ENCODE results near the gene LAGE3. TPM values are rescaled to one million over a fixed set of nuclear protein-coding genes. Genes with fewer than 3 reads are reported as not detected.
A peak's percentile ranks its signal among the peaks of the same experiment; 100 is the strongest.

Gene LAGE3
- total and polyA plus RNA-seq, 3 experiments from 2014 or later: 51.2 to 74.6 (median 72.5) TPM

DNA sequence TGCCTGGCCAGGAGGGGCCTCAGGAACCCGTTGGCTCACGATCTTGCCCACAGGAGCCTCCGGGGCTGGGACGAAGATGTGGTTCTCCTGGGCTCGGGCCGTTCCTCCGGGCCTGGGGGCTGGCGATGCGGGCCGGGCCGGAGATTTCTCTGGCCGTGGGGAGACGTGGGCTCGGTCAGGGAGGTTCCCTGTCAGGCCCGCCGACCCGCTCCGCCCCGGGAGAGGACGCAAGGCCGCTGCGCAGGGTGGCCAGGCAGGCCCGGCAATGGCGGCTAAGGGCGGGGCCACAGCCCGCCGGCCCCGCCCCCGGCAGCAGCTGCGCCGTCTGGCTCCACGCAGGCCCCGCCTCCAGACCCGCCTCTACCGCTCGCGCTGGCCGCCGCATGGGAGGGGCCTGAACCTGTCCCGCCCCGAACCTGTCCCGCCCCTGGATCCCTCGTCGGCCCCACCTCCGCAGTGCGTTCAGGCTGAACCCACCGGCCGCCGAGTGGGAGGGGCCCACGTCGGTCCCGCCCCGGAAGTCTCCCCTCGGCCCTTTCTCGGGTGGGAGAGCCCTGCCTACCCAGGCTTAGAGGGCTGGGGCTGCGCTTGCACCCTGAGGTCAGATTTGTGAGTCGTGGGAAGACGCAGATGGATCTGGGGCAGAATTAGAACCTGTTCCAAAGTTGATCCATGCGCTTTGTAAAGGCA is 37.0 kb upstream of the LAGE3 start, which contains the start of gene FAM3A:
FAM3A (minus strand) TSS at position 267 of the 690 bp plus-strand sequence. CDS start 460 bp downstream, outside the sequence.
- CTCF ChIA-PET: interaction anchor here (1.2 to 1.4 kb wide), 3 partner anchors 11 to 117 kb away, joined by 3 to 4 read pairs (median 3); no protein-coding TSS in a partner anchor
- Histone ChIP-seq H3K4me1 (ENCODE audit: insufficient read depth, low read length) (peaks cover 25% of the 10 kb centered on the region), H3K27ac (ENCODE audit: low read depth, low read length) (peak within 1 kb of the TSS; percentile 67), H3K4me3 (ENCODE audit: low read length) (peak within 1 kb of the TSS; percentile 67), H3K9me3 (ENCODE audit: low read length) (no peaks in the 10 kb centered on the region), H3K27me3 (ENCODE audit: insufficient read depth, low read length, poor library complexity, severe bottlenecking) (no peaks in the 10 kb centered on the region), H3K36me3 (ENCODE audit: insufficient read depth, low read length) (no peaks in the 10 kb centered on the region)
- Mint-ChIP-seq H3K4me3 (peak within 1 kb of the TSS; percentile 80 to 91 (median 86)), H3K4me1 (peaks cover 19 to 32% (median 23%) of the 10 kb centered on the region in 3 donors), H3K27ac (peak within 1 kb of the TSS; percentile 87 to 97 (median 92)), H3K27me3 (peaks cover 0 to 3% of the 10 kb centered on the region in 2 donors), H3K9me3 (no peaks in the 10 kb centered on the region), H3K36me3 (peaks cover 0 to 3% (median 0%) of the 10 kb centered on the region in 3 donors)
- peak; percentile 88 to 95 (median 89) for DNase-seq
- POLR2A ChIA-PET: interaction anchor here (0.6 to 2.6 kb wide), 6 partner anchors 10 to 588 kb away, joined by 3 to 16 read pairs (median 3); partner anchors contain the start of gene SLC10A3

DNA sequence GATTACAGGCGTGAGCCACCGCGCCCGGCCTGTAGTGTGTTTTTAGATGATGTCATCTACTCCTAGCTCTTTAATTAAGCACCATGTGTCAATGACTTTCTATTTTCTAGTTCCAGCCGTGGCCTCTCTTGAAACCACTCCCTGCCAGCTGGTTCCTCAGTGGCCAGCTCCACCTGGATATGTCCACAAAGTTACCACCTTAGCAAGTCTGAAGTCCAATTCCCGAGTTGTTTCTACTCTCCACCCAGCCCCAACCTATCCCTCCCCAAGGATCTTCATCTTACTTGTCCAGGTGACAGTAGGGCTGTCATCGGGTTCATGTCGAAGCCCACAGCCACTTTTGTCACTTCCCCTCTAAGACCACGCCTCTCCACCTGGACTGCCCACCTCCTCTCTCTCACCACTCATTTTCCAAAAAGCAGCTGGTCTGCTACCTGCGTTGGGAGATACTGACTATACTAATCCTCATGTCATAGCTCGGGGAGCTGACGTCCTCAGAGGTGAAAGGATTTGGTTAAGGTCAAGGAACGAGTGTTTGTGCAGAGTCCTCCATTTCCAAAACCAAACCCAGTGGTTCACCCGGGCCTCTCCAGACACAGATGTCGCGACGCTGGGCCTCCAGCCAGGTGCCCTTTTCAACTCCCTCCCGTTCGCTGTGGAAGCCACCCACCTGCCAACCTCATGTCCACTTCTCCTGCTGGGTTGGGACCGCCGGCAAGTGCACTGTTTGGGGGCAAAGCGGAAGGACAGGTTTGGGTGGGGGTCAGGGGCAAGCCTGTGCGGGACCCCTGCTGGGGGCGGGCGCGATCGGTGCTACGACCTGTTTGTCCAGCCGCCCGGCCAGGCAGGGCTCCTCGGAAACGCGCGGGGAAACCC is 36.2 kb upstream of the LAGE3 start:
- Histone ChIP-seq H3K4me1 (ENCODE audit: insufficient read depth, low read length) (peaks cover 27% of the 10 kb centered on the region), H3K4me3 (ENCODE audit: low read length) (peak overlapping the region; percentile 56), H3K27me3 (ENCODE audit: insufficient read depth, low read length, poor library complexity, severe bottlenecking) (no peaks in the 10 kb centered on the region), H3K36me3 (ENCODE audit: insufficient read depth, low read length) (no peaks in the 10 kb centered on the region), H3K27ac (ENCODE audit: low read depth, low read length) (peak overlapping the region; percentile 67), H3K9me3 (ENCODE audit: low read length) (no peaks in the 10 kb centered on the region)
- POLR2A ChIA-PET: interaction anchor here (2.6 kb wide), 1 partner anchor 25 kb away, joined by 16 read pairs; the partner anchor contains the start of gene SLC10A3
- H3K9me3 Mint-ChIP-seq: no peaks in the 10 kb centered on the region
- H3K27me3 Mint-ChIP-seq: peaks cover 0 to 3% of the 10 kb centered on the region in 2 donors
- DNase-seq: peak in 1 of 5 donors; percentile 49
- CTCF ChIA-PET: interaction anchor here (1.2 to 1.4 kb wide), 2 partner anchors 12 to 23 kb away, joined by 3 to 4 read pairs; no protein-coding TSS in a partner anchor
- peak overlapping the region; percentile 72 to 90 (median 84) for H3K4me3 Mint-ChIP-seq
- H3K27ac Mint-ChIP-seq: peak overlapping the region; percentile 87 to 97 (median 92)
- peaks cover 0 to 6% (median 2%) of the 10 kb centered on the region in 3 donors for H3K36me3 Mint-ChIP-seq
- peaks cover 23 to 36% (median 28%) of the 10 kb centered on the region in 3 donors for H3K4me1 Mint-ChIP-seq

DNA sequence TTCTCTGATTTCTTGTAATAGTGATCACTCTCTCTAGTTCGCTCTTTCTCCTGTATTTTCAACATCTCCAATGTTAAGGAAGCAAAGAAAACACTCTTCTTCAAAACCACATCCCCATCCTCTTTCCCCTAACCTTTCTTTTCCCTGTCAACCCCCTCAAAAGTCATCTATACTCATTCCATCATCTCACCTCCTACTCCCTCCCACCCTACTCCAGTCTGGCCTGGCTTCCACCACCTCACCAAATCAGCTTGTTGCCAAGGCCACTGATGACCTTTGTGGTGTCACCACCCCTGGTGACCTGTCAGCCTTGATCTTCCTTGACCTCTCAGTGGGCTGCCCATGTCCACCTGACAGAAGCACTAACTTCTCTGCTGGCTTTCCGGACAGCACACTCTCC is 34.6 kb upstream of the LAGE3 start:
- H3K36me3 ChIP-seq (ENCODE audit: insufficient read depth, low read length): no peaks in the 10 kb centered on the region
- no peak overlapping the region for H3K4me3 ChIP-seq (ENCODE audit: low read length)
- DNase-seq: no peak
- no peaks in the 10 kb centered on the region for H3K27me3 ChIP-seq (ENCODE audit: insufficient read depth, low read length, poor library complexity, severe bottlenecking)
- H3K4me1 ChIP-seq (ENCODE audit: insufficient read depth, low read length): peaks cover 27% of the 10 kb centered on the region
- H3K9me3 ChIP-seq (ENCODE audit: low read length): no peaks in the 10 kb centered on the region
- Mint-ChIP-seq H3K27ac (peak overlapping the region in 7 of 8 donors; percentile 3 to 71 (median 43)), H3K36me3 (peaks cover 6 to 18% (median 7%) of the 10 kb centered on the region in 3 donors), H3K4me3 (peak overlapping the region in 3 of 7 donors; percentile 22 to 74 (median 37)), H3K27me3 (no peaks in the 10 kb centered on the region), H3K9me3 (no peaks in the 10 kb centered on the region), H3K4me1 (peaks cover 23 to 36% (median 28%) of the 10 kb centered on the region in 3 donors)
- no peak overlapping the region for H3K27ac ChIP-seq (ENCODE audit: low read depth, low read length)
- ChIA-PET CTCF (no interaction called here), POLR2A (no interaction called here)

DNA sequence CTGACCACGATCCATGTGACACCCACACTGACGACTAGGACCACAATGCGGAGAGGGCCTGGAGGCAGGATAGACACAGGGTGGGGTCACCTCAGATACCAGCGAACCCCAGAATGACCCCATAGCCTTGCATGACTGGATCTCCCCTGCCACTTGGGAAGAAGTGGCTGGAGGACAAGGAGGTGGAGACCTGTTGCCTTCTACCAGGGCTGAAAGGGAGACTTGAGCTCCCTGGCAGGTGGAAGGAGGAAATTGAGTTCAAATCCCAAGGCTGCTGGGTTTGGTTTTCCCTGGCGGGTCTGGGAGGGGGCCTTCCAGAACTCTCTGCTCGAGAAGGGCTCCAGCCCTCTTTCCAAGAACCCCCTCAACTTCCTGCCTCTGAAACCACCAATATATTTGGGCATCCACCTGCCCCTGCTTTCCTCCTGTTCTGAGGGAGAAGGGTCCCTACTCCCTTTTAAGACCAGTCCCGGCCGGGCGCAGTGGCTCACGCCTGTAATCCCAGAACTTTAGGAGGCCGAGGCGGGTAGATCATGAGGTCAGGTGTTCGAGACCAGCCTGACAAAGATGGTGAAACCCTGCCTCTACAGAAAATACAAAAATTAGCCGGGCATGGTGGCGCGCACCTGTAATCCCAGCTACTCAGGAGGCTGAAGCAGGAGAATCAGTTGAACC is 33.9 kb upstream of the LAGE3 start:
- Mint-ChIP-seq H3K4me3 (peak overlapping the region in 1 of 7 donors; percentile 66), H3K27me3 (no peaks in the 10 kb centered on the region), H3K36me3 (peaks cover 6 to 22% (median 9%) of the 10 kb centered on the region in 3 donors), H3K4me1 (peaks cover 23 to 36% (median 28%) of the 10 kb centered on the region in 3 donors), H3K27ac (peak overlapping the region in 2 of 8 donors; percentile 17 to 36), H3K9me3 (peaks cover 0 to 2% (median 0%) of the 10 kb centered on the region in 5 donors)
- Histone ChIP-seq H3K4me3 (ENCODE audit: low read length) (no peak overlapping the region), H3K27me3 (ENCODE audit: insufficient read depth, low read length, poor library complexity, severe bottlenecking) (no peaks in the 10 kb centered on the region), H3K27ac (ENCODE audit: low read depth, low read length) (no peak overlapping the region), H3K36me3 (ENCODE audit: insufficient read depth, low read length) (no peaks in the 10 kb centered on the region), H3K9me3 (ENCODE audit: low read length) (no peaks in the 10 kb centered on the region), H3K4me1 (ENCODE audit: insufficient read depth, low read length) (peaks cover 27% of the 10 kb centered on the region)
- DNase-seq: no peak
- ChIA-PET CTCF (interaction anchor here (1.2 kb wide), 1 partner anchor 14 kb away, joined by 3 read pairs; no protein-coding TSS in a partner anchor), POLR2A (no interaction called here)

DNA sequence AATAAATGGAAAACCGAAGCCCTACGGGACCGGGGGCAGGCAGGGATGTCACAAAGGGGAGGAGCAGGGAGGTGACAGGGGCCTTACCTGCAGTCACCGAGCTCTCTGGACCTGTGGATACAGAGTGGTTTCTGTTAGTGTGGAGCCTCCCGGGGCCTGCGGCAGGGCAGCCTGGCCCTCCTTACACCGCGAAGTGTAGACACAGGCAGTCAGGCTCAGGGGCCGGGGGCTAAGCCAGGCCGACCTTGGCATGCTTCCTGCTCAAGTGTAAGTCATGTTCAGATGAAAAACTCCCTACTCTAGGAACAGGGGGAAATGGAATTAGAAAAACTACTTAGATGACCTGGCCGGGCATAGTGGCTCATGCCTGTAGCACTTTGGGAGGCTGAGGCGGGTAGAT is 32.7 kb upstream of the LAGE3 start:
- POLR2A ChIA-PET: interaction anchor here (0.5 kb wide), 1 partner anchor 9 kb away, joined by 8 read pairs; no protein-coding TSS in a partner anchor
- Histone ChIP-seq H3K4me3 (ENCODE audit: low read length) (no peak overlapping the region), H3K27me3 (ENCODE audit: insufficient read depth, low read length, poor library complexity, severe bottlenecking) (no peaks in the 10 kb centered on the region), H3K9me3 (ENCODE audit: low read length) (no peaks in the 10 kb centered on the region), H3K4me1 (ENCODE audit: insufficient read depth, low read length) (peaks cover 23% of the 10 kb centered on the region), H3K27ac (ENCODE audit: low read depth, low read length) (peak overlapping the region; percentile 51), H3K36me3 (ENCODE audit: insufficient read depth, low read length) (no peaks in the 10 kb centered on the region)
- no peak for DNase-seq
- Mint-ChIP-seq H3K4me3 (peak overlapping the region in 3 of 7 donors; percentile 15 to 59 (median 31)), H3K27me3 (no peaks in the 10 kb centered on the region), H3K4me1 (peaks cover 23 to 34% (median 28%) of the 10 kb centered on the region in 3 donors), H3K27ac (peak overlapping the region; percentile 40 to 88 (median 77)), H3K36me3 (peaks cover 6 to 24% (median 9%) of the 10 kb centered on the region in 3 donors), H3K9me3 (peaks cover 0 to 2% (median 0%) of the 10 kb centered on the region in 5 donors)
- CTCF ChIA-PET: interaction anchor here (0.6 to 1.2 kb wide), 2 partner anchors 15 to 541 kb away, joined by 3 read pairs; partner anchors contain the start of gene HCFC1

DNA sequence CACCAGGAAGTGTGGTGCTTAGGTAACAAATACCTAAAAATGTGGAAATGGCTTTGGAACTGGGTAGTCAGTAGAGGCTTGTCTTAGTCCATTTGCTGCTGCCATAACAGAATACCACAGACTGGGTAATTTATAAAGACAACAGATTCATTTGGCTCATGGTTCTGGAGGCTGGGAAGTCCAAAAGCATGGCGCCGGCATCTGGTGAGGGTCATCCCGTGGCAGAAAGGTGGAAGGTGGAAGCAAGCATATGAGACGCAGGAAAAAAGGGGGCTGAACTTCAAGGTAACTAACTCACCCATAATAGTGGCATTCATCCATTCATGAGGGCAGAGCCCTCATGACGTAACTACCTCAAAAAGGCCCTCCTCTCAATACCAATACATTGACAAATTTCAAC is 30.4 kb upstream of the LAGE3 start:
- H3K27me3 Mint-ChIP-seq: peaks cover 0 to 1% of the 10 kb centered on the region in 2 donors
- H3K36me3 Mint-ChIP-seq: peaks cover 6 to 35% (median 9%) of the 10 kb centered on the region in 3 donors
- H3K4me1 Mint-ChIP-seq: peaks cover 13 to 23% (median 22%) of the 10 kb centered on the region in 3 donors
- ChIA-PET CTCF (no interaction called here), POLR2A (no interaction called here)
- peaks cover 13% of the 10 kb centered on the region for H3K4me1 ChIP-seq (ENCODE audit: insufficient read depth, low read length)
- no peak overlapping the region for H3K4me3 ChIP-seq (ENCODE audit: low read length)
- no peak overlapping the region for H3K27ac ChIP-seq (ENCODE audit: low read depth, low read length)
- H3K4me3 Mint-ChIP-seq: no peak overlapping the region
- no peak for DNase-seq
- H3K9me3 Mint-ChIP-seq: peaks cover 0 to 2% (median 0%) of the 10 kb centered on the region in 5 donors
- no peaks in the 10 kb centered on the region for H3K9me3 ChIP-seq (ENCODE audit: low read length)
- no peaks in the 10 kb centered on the region for H3K27me3 ChIP-seq (ENCODE audit: insufficient read depth, low read length, poor library complexity, severe bottlenecking)
- peaks cover 4% of the 10 kb centered on the region for H3K36me3 ChIP-seq (ENCODE audit: insufficient read depth, low read length)
- peak overlapping the region in 1 of 8 donors; percentile 52 for H3K27ac Mint-ChIP-seq

DNA sequence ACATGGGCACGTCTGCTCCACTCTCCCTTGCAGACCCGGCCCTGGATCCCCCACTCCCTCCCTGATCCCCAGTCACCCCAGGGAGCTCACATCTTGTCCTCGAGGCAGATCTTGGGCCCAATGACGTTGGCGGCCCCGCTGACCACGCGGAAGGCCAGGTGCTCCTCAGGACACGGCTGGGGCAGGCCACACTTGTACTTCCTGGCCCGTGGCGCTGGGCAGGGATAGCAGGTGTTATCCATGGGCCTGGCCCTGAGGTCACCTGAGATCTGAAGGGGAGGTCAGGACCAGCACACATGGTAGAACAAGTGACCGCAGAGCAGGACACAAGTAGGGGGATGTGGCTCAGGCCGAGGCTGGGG is 29.3 kb upstream of the LAGE3 start:
- peaks cover 0 to 1% of the 10 kb centered on the region in 2 donors for H3K27me3 Mint-ChIP-seq
- POLR2A ChIA-PET: interaction anchor here (0.6 kb wide), 1 partner anchor 13 kb away, joined by 4 read pairs; no protein-coding TSS in a partner anchor

More for the DNA sequence above, 29.3 kb upstream of the LAGE3 start:
- peaks cover 4% of the 10 kb centered on the region for H3K36me3 ChIP-seq (ENCODE audit: insufficient read depth, low read length)
- no peak for DNase-seq
- H3K27ac Mint-ChIP-seq: peak overlapping the region in 2 of 8 donors; percentile 54 to 66
- H3K4me3 Mint-ChIP-seq: no peak overlapping the region
- H3K4me1 ChIP-seq (ENCODE audit: insufficient read depth, low read length): peaks cover 10% of the 10 kb centered on the region
- no peak overlapping the region for H3K27ac ChIP-seq (ENCODE audit: low read depth, low read length)
- no peaks in the 10 kb centered on the region for H3K27me3 ChIP-seq (ENCODE audit: insufficient read depth, low read length, poor library complexity, severe bottlenecking)
- peaks cover 12 to 16% (median 14%) of the 10 kb centered on the region in 3 donors for H3K4me1 Mint-ChIP-seq
- H3K9me3 ChIP-seq (ENCODE audit: low read length): no peaks in the 10 kb centered on the region
- peaks cover 0 to 2% (median 0%) of the 10 kb centered on the region in 5 donors for H3K9me3 Mint-ChIP-seq
- H3K36me3 Mint-ChIP-seq: peaks cover 6 to 32% (median 9%) of the 10 kb centered on the region in 3 donors
- H3K4me3 ChIP-seq (ENCODE audit: low read length): no peak overlapping the region
- CTCF ChIA-PET: no interaction called here

All from CD8-positive, alpha-beta memory T cell (primary cell).